Gastroesophageal sphincter (tissue), 3 donors: ENCODE measurements around the gene GATB.

Source experiments
- EP300 ChIP-seq: sonication (generic); formaldehyde crosslinking; IDR thresholded peaks from one replicate; pipeline ENCODE4 v1.6.1; 2017; ENCODE audit warnings: antibody characterized with exemption, mild to moderate bottlenecking
- POLR2A ChIP-seq, 2 donors: fragments of 450-650 bp; IDR thresholded peaks; one replicate each; pipeline ENCODE4 v1.6.1; 2017; ENCODE audit warnings: antibody characterized with exemption in 2 of 2, mild to moderate bottlenecking in 2 of 2, moderate library complexity in 1 of 2
- POLR2AphosphoS5 ChIP-seq: sonication (generic); formaldehyde crosslinking; IDR thresholded peaks from one replicate; pipeline ENCODE4 v1.6.1; 2017; ENCODE audit warnings: antibody characterized with exemption
- TF ChIP-seq, protein P1 (sequence below), 4 experiments: fragments of 200-600 bp in 2 of 4; fragments of 450-650 bp in 2 of 4; sonication (generic) in 1 of 4; IDR thresholded peaks; one replicate each; pipeline ENCODE4 v1.5.1; 2017 to 2019; ENCODE audit warnings: antibody characterized with exemption in 4 of 4, mild to moderate bottlenecking in 2 of 4, moderate library complexity in 2 of 4

DNA sequence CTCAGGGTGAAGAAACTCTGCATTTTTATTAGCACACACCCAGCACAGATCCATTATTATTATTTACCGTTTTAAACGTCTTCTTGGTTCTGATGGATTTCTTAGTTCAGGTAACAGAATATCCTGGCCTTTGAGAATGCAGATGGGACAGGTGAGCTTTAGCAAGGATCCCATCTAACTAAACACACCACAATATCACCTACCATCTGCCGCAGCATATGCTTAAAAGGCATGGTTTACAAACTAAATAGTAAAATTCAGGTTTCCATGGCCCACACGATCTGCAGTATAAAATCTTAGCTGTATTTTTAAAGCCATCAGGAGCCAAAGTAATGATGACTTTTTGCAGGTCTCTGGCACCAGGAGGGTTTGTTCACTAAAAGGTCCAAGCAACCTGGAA is 31.7 kb upstream of the GATB start:
- TF ChIP-seq, protein P1, sequence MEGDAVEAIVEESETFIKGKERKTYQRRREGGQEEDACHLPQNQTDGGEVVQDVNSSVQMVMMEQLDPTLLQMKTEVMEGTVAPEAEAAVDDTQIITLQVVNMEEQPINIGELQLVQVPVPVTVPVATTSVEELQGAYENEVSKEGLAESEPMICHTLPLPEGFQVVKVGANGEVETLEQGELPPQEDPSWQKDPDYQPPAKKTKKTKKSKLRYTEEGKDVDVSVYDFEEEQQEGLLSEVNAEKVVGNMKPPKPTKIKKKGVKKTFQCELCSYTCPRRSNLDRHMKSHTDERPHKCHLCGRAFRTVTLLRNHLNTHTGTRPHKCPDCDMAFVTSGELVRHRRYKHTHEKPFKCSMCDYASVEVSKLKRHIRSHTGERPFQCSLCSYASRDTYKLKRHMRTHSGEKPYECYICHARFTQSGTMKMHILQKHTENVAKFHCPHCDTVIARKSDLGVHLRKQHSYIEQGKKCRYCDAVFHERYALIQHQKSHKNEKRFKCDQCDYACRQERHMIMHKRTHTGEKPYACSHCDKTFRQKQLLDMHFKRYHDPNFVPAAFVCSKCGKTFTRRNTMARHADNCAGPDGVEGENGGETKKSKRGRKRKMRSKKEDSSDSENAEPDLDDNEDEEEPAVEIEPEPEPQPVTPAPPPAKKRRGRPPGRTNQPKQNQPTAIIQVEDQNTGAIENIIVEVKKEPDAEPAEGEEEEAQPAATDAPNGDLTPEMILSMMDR (IDR thresholded peaks at IDR 0.05), result no peak
- TF ChIP-seq POLR2AphosphoS5, result no peak
- no peak for TF ChIP-seq EP300
- TF ChIP-seq POLR2A (IDR thresholded peaks at IDR 0.05), result no peak
